22Rv1 (cell line): Measurements from ENCODE around the gene ESRP2.

Source experiments
- CTCF ChIP-seq: fragments of 450-650 bp; IDR thresholded peaks from 2 replicates; pipeline ENCODE4 v1.5.1; 2017; ENCODE audit warnings: mild to moderate bottlenecking
- ZFX ChIP-seq: fragments of 450-650 bp; IDR thresholded peaks from 2 replicates; pipeline ENCODE4 v1.6.1; 2017; ENCODE audit warnings: antibody characterized with exemption, borderline replicate concordance

GRCh38 chr16:68231384-68232136, 4.4 kb downstream of the ESRP2 start:
- TF ChIP-seq CTCF (no peak), ZFX (no peak)
